ENCODE results near the gene ZNF580.
A peak's percentile ranks its signal among the peaks of the same experiment; 100 is the strongest.

The ZNF580 gene

GRCh38 chr19:55640577-55641425, at the start of gene ZNF580:
Gene ZNF580 (plus strand): TSS chr19:55641002. CDS start chr19:55642509, 1,507 bp downstream.
- no peak for DNase-seq (ENCODE audit: low read depth)

- no peak for DNase-seq (ENCODE audit: low read depth)
Measured at GRCh38 chr19:55591555-55591954, 49.2 kb upstream of the ZNF580 start.

GRCh38 chr19:55592391-55593090, 48.3 kb upstream of the ZNF580 start:
- DNase-seq (ENCODE audit: low read depth), result no peak

- no peak for DNase-seq (ENCODE audit: low read depth)
Measured at GRCh38 chr19:55593096-55593772, 47.6 kb upstream of the ZNF580 start.

- DNase-seq (ENCODE audit: low read depth), result no peak
Measured at GRCh38 chr19:55594996-55595545, 45.7 kb upstream of the ZNF580 start.

- no peak for DNase-seq (ENCODE audit: low read depth)
Measured at GRCh38 chr19:55596304-55596703, 44.5 kb upstream of the ZNF580 start.

- DNase-seq (ENCODE audit: low read depth), result no peak
Measured at GRCh38 chr19:55597501-55597921, 43.3 kb upstream of the ZNF580 start.

GRCh38 chr19:55598034-55598433, 42.8 kb upstream of the ZNF580 start:
- no peak for DNase-seq (ENCODE audit: low read depth)

GRCh38 chr19:55598719-55599467, 41.9 kb upstream of the ZNF580 start:
- DNase-seq (ENCODE audit: low read depth), result peak; percentile 65

- peak; percentile 92 for DNase-seq (ENCODE audit: low read depth)
Measured at GRCh38 chr19:55599468-55599841, 41.3 kb upstream of the ZNF580 start, which contains the start of gene FIZ1. Gene FIZ1 (minus strand): TSS chr19:55599517. CDS start chr19:55597865, 1,652 bp downstream.

- DNase-seq (ENCODE audit: low read depth), result peak; percentile 80
Measured at GRCh38 chr19:55599842-55600661, 40.8 kb upstream of the ZNF580 start, which contains the start of gene ZNF524. Gene ZNF524 (plus strand): TSS chr19:55600288. CDS start chr19:55602113, 1,825 bp downstream.

GRCh38 chr19:55600662-55601028, 40.2 kb upstream of the ZNF580 start:
- no peak for DNase-seq (ENCODE audit: low read depth)

- no peak for DNase-seq (ENCODE audit: low read depth)
Measured at GRCh38 chr19:55601084-55601483, 39.7 kb upstream of the ZNF580 start.

- DNase-seq (ENCODE audit: low read depth), result no peak
Measured at GRCh38 chr19:55602104-55603001, 38.4 kb upstream of the ZNF580 start.

GRCh38 chr19:55603115-55603514, 37.7 kb upstream of the ZNF580 start:
- no peak for DNase-seq (ENCODE audit: low read depth)

- DNase-seq (ENCODE audit: low read depth), result no peak
Measured at GRCh38 chr19:55603581-55604292, 37.1 kb upstream of the ZNF580 start.

- DNase-seq (ENCODE audit: low read depth), result peak; percentile 65
Measured at GRCh38 chr19:55605207-55605636, 35.6 kb upstream of the ZNF580 start.

- peak; percentile 41 for DNase-seq (ENCODE audit: low read depth)
Measured at GRCh38 chr19:55605637-55606470, 34.9 kb upstream of the ZNF580 start, which contains the start of gene ZNF865. Gene ZNF865 (plus strand): TSS chr19:55605647. CDS start chr19:55613619, 7,972 bp downstream.

All from GM04503 (cell line).